Right renal cortex interstitium (tissue), 3 donors: Measurements from ENCODE around the gene CARNS1. TPM values are rescaled to one million over a fixed set of nuclear protein-coding genes. Genes with fewer than 3 reads are reported as not detected.

Experiments
- DNase-seq, 3 donors: peaks; one replicate each; pipeline ENCODE4 v3.0.0-alpha.2; 2013; ENCODE audit warnings: low read depth in 3 of 3, low spot score in 2 of 3
- polyA plus RNA-seq, 3 donors: library from polyadenylated mRNA; unstranded; fragments of 120-200 nt; gene quantifications; one replicate each; pipeline ENCODE4 v1.2.1, GENCODE V29; 2013; ENCODE audit not compliant: insufficient read length in 3 of 3

The CARNS1 gene
- polyA plus RNA-seq, 3 donors: 1.1 to 1.5 (median 1.4) TPM

DNA sequence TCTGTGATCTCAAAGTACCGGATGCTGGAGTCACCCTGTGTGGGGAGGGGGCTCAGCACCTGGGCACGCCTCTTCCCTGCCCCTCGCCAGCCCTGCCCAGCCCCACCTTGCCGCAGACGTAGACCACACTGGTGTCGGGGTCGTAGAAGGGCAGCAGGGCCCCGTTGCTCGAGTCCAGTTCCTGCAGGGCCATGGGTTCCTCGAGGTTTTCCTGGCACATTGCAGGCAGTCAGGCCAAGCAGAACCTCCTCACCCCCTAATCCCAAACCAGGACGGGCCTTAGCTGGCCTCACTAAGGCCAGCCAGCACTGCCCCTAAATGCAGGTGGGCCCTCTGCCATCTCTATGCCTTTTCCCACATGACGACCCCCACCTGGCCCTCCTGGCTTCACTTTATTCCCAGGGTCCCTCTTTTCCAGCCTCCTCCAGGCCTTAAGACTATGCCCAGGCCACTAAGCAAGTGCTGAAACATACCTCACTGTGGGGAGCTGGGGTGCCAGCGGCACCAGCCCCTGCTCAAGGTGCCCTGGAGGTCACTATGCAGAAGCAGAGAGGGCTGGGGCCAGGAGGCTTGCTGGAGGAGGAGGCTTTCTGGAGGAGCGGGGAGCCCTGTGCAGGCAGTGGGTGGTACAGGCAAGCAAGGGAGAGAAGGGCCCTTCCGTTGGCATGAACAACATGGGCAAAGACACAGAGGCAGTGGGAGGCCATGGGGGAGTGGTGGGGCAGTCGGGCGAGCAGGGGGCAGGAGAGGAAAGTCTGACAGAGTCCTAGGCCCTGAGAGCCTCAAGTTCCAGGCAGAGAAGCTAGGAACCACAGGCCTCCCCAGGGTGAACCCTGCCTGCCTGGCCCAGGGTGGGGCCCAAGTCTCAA is 25.0 kb downstream of the CARNS1 start:
- DNase-seq: no peak

DNA sequence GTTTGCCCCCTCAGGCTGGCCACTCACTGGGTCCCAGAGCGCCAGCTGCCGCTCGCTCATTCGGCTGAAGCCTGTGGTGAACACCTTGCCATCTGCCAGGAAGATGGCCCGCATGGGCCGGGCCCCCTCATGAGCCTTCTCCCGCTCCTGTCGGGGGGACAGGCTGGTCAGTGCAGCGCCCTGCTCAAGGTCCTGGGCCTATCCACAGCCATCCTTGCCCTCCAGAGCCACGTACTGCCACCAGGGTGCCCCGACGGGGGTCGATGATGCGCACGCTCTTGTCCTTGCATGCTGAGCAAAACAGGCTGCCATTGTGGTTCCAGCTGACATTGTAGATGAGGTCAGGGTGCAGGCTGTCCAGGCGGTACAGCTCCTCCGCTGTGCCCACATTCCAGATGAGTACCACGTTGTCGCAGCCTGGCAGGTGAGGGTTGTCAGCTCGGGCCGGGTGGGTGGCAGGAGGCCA is 25.7 kb downstream of the CARNS1 start:
- DNase-seq: no peak

DNA sequence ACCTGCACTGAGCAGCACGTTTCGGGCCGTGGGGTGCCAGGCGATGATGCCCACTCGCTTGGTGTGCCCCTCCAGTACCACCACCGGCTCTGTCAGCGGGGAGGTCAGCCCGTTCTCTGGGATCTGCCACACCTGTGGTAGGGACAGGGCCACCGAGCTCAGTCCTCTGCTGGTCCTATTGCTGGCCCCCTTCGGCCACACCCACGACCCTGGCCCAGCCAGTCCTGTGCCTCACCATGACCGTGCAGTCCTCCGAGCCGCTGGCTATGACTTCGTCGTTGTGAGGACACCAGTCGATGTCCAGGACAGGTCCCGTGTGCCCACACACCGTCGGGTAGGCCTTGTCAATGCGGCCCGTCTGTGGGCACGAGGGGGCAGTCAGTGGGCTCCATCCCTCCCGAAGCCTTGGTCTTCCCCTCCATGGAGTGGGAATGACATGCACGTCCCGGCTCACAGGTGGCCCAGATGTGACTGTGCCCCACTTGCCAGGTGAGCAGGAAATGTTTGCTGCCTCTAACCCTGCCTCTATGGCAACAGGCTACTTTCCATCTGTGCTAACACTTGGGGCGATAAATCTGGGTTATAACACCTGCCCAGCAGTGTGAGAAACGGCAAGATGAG is 26.4 kb downstream of the CARNS1 start:
- no peak for DNase-seq

DNA sequence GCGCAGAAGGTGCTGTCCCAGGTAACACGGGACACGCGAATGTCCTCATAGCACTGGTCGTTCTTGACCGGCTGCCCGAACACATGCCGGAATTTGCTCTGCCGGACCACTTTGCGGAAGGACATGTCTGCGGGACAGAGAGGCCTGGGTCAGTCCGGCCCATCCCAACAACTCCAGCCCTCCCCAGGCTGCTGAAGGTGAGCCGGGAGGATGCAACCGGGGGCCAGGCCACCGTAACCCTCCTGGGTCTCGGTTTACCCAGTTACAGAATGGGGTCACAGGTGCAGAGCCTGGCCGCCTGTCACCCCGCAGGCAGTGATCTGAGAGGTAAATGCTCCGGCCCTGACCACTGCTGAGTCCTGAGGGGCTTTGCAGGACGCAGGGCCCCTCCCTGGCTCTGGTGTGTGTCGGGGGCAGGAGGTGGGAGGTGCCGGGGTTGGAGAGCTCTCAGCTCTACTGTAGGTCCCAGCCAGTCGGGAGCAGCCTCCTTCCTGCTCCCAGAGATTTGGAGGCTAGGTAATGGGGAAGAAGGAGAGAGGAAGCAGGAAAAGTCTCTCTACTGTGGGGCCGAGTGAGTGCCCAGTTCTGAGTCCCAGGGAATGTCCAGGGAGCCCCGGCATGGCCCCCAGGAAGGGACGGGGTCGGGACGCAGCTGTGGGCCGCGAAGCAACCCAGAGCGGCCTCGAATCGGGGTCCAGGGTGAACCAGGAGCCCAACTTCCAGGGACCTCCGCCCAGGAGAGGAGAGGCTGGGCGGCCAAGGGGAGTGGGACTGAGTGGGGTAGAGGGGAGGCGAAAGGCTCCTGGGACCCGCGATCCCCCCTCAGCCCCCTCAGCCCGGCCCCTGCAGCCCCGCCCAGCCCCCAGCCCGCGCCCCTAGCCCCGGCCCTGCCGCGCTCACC is 27.3 kb downstream of the CARNS1 start:
- no peak for DNase-seq

DNA sequence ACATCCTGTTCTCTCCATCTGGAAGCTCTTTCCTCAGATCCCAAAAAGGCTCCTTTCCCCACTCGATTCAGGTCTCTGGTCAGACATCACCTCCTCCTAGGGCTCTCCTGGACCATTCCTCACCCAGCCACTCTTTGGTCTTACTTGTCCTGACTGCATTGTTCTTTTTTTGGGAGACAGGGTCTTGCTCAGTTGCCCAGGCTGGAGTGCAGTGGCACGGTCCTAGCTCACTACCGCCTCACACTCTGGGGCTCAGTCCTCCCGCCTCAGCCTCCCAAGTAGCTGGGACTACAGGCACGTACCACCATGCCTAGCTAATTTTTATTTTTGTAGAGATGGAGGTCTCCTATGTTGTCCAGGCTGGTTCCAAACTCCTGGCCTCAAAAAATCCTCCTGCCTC is 30.0 kb downstream of the CARNS1 start:
- no peak for DNase-seq

DNA sequence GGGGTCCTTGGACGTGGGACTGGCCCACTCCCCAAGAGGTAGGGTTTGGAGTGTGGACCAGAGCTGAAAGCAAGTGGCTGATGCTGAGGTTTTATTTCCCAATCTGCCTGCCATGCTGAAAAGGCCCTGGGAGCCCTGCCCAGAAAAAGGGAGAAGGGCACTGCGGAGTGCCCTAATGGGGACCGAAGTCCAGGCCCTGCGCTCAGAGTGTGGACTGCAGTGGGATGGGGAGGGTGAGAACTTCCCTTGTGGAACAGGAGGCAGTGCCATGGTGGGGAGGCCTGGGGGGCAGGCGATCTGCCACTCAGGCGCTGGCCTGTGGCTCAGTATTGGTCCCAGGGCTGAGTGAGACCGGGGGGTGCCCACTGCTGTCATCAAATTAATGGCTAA is 32.7 kb downstream of the CARNS1 start:
- DNase-seq: no peak

DNA sequence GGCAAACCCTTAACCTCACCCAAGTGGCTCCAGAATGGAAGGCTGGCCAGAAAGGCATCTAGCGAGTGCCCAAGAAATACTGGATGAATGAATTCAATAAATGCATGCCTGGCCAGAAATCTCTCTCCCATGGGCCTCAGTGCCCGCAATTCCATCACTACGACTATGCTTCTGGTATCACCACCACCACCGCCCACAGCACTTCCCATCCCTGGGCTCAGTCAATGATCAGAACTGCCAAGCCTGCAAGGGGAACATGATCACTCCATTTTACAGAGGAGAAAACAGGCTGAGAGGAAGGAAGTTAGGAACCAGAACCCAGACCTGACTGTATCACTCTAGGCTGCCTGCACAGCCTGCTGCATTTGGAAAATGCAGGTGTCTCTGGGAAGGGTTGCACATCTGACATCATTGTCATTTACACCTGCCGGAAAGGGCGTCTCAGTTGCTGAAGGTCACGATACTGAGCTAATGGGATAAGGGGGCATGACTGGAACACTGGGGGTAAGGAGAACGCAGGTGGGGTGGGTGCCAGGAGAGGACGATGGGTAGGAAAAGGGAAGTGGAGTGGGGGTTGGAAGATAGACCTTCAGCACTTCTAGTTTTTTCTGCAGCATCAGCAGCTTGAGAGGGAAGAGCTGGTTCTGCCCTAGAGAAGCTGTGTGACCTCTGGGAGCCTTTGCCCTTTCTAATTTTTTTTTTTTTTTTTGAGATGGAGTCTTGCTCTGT is 33.8 kb downstream of the CARNS1 start:
- DNase-seq: no peak

DNA sequence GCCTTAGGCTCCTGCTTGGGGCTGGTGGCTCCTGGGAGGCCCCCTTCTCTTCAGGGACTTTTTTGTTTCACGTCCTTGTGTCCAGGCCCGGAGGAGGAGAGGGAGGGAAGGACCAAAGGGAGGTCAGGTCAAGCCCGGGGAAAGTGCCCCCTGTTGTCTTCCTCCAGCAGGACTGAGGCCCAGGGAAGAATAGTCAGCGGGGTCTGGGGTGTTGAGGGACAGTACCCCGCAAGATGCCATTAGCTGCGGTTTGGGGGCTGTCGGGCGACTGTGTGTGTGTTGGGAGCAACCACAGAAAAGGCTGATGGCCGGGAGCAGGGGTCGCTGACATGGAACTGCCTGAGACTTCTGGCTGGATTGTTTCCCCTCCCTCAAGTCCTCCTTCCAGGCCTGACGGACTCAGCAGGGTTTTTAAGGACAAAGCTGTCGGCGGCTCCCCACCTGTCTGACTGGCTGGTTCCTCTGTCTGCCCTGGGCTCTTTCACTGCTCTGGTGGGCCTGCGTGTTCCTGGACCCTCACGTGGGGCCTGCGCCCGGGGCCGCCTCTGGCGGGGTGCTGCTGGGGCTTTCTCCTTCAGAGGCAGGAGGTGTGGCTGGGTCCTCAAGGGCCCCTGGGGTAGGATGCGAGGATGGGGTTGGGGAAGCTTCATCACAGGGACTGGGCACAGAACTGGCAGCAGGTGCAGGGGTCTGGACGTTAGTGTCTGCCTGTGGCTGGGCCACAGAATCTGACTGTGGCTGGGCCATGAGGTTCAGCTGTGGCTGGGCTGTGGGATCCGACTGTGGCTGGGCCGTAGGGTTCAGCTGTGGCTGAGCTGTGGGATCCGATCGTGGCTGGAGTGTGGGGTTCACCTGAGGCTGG is 35.5 kb downstream of the CARNS1 start:
- DNase-seq: no peak

DNA sequence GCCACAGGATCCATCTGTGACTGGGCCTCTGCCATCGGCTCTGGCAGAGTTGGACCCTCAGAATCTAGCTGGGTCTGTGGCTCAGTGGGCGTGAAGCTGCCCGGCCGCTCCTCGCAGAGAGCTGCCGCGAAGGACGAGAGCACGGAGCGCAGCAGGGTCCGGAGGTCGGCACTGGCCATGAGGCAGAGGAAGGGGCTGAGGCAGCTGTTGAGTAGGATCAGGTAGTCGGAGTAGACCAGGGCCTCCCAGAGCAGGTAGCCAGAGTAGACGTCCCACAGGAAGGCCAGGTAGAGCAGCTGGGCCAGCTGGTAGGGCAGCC is 36.1 kb downstream of the CARNS1 start:
- no peak for DNase-seq

DNA sequence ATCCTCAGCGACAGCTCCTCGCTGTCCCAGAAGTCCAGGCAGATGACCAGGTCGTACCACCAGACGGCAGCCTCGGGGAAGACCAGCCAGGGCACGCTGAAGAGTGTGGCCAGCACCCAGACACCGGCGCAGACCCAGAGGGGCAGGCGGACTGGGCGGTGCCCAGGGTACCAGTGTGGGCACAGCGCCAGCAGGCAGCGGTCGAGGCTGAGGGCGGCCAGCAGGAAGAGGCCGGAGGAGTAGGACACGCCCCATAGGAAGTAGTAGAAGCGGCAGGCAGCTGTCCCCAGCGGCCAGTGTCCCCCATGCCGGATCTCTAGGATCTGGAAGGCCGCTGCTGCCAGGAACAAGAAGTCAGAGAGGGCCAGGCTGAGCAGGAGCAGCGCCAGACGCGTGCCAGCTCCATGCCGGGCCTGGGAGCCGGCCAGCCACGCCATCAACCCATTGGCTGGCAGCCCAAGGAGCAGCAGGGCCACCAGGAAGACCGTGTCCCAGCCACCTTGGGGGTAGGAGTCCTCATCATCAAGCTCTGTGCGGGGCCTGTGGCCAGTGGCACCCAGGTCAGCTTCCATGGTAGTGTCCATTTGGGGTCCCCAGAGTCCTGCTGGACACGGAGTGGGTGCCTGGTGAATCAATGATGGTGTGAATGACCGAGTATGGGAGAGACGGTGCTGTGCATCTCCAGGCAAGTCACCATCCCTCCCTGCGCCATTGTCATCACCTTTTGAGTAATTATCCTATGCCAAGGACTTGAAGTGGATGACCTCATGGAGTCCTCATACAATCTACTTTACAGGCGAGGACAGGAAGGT is 36.9 kb downstream of the CARNS1 start, which contains the start of gene GPR152:
GPR152 (minus strand) TSS at position 589 of the 812 bp plus-strand sequence; CDS start at position 584, 5 bp downstream.
- no peak for DNase-seq

DNA sequence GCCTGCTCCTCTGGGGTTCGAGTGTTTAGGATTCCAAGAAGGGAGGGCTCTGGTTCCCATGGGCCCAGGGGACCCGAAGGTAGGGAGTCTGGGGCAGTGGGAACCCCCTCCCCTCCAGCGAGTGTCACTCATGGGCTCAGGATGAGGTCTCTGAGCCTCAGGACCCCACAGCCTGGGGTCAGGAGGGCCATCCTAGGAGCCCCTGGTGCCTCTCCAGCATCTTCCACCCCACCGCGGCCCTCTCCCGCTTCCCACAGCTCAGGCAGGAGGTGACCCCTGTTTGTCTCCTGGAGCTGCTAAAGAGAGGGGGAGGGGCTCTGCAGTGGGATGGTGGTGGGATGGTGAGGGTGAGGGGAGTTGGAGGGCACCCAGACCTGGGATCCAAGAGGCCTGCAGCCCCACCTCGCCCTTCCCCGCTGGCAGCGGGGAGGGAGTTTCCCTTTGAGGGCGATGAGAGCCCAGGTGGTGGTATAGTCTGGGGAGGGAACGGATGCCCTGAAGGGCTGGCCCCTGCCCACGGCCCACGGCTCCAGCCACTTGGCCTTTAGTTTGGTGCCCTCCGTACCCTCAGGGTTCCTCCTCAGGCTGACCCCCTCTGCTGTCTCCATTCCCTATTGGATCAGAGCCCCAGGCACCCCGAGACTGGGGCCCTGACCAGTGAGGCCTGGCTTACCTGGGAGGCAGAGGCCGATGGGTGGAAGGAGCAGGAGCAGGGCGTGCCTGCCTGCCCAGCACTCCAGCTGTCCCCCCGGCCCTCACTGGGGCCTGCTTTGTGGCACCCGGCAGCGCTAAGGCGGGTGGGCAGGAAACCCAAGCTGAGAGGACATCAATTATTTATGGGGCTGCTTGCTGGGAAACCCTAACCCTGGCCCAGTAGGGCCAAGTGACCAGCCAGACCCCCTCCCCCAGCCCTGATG is 38.6 kb downstream of the CARNS1 start:
- no peak for DNase-seq

DNA sequence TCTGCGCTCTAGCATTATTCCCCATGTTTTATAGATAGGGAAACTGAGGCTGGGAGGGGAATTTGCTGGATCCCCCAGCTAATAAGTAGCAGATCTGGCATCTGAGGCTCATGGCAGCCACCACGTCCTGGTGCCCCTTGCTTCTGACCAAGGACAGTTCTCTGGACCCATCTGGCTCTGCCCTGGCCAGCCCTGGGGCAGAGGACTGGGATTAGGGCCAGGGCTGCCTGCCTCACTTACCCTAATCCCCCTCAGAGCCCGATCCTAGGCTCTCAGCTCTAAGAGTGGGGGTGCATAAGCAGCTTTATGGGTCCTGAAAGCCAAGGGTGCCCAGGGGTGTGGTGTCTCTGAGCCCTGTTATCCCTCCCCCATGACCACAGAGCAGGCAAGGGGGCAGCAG is 39.6 kb downstream of the CARNS1 start, which contains the start of gene CABP4:
CABP4 (plus strand) TSS at position 301 of the 400 bp plus-strand sequence; CDS start at position 371, 70 bp downstream.
- no peak for DNase-seq

DNA sequence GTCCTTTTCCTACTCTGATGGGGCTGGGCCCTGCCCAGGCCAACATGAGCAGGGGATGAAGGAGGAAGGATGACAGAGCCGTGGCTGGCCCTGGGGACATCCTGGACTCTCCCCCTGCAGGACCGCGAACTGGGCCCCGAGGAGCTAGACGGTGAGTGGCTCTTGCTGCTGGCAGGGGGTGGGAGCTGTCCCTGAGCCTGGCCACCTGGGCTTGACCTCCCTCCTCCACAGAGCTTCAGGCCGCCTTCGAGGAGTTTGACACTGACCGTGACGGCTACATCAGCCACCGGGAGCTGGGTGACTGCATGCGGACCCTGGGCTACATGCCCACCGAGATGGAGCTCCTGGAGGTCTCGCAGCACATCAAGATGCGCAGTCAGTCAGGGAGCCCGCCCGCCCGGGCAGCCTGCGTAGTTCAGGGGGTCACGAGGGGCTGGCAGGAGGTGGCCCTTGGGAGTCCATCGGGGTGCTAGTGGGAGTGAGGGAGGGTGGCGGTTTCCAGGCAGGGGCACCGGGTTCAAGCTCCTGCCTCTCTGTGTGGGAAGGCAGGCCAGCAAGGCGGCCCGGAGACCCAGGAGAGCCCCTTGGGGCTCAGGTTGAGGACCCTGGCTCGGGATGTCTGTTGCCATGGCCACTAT is 40.7 kb downstream of the CARNS1 start:
- no peak for DNase-seq

DNA sequence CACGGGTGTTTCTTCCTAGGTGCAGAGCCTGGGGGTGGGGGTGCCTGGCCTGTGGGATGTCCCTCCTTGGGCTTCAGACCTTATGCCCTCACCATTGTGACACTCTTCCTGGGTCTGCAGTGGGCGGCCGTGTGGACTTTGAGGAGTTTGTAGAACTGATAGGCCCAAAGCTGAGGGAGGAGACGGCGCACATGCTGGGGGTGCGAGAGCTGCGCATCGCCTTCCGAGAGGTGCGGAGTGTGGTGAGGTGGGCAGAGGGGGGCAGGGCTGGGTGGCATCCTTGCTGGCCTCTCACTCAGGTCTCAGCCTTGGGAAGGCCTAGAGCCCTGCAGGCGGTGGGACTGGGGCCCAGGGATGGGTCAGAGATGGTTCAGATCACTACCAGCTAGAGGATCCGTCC is 42.0 kb downstream of the CARNS1 start:
- DNase-seq: no peak

DNA sequence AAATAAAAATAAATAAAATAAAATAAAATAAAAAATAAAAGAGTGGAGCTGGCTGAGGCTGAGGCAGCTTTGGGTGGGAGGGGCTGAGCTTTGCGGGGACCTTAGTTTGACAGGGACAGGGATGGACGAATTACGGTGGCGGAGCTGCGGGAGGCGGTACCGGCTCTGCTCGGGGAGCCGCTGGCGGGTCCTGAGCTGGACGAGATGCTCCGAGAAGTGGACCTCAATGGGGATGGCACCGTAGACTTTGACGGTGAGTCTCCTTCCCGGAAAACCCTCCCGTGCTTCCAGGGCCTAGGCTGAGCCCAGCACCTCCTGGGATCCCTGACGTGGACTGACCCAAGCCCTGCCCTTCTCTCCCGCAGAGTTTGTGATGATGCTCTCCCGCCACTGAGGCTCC is 42.8 kb downstream of the CARNS1 start:
- no peak for DNase-seq

DNA sequence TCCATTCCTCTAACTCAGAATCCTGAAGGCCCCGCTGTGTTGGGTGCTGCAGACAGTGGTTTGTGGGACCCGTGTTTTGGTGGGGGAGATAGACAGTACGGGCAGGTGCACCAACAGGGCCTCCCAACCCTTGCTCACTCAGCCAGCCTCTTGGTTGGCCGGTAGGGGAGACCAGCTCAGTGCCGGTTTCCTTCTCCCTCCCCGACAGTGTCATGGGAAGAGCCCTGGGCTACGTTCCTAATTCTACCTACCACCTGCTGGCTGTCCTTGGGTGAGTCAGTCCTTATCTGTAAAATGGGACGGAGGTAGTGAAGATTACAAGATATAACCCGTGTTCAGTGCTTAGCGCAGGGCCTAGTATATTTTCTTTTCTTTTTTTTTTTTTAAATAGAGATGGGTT is 47.7 kb downstream of the CARNS1 start:
- no peak for DNase-seq
